Suprapubic skin (tissue), 4 donors: ENCODE data around the gene EIF2S3.

Experiments used
- POLR2A ChIP-seq, 2 donors: fragments of 450-650 bp; IDR thresholded peaks; one replicate each; pipeline ENCODE4 v1.6.1; 2017; ENCODE audit warnings: antibody characterized with exemption in 2 of 2, mild to moderate bottlenecking in 2 of 2, moderate library complexity in 2 of 2
- POLR2AphosphoS5 ChIP-seq, 3 donors: sonication (generic); formaldehyde crosslinking; IDR thresholded peaks; one replicate each; pipeline ENCODE4 v1.6.1; 2017; ENCODE audit warnings: antibody characterized with exemption in 3 of 3
- TF ChIP-seq, protein P1 (sequence below), 2 donors: fragments of 200-600 bp in 1 of 2; fragments of 450-650 bp in 1 of 2; sonication (generic) in 1 of 2; IDR thresholded peaks; one replicate each; pipeline ENCODE4 v1.5.1; 2016 to 2019; ENCODE audit warnings: antibody characterized with exemption in 2 of 2, mild to moderate bottlenecking in 1 of 2, moderate library complexity in 1 of 2

DNA sequence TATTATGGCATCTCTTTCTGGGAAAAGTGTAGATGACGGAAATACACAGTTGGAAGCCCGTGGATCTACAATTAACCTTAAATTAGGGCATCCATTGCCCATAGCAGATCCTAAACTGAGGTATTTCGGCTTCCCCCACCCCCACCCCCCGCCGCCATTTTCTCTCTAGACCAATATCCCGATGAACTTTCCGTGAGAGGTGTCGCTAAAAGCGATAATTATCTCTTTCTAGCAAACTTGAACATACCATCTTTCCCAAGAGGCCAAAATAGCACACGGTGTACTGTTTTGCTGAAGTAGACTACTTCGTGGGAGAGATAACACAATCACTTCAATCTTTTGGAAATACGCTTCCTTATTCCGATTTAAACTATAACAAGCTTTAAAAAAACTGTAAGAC lies 28.3 kb upstream of the EIF2S3 start:
- TF ChIP-seq POLR2A (IDR thresholded peaks at IDR 0.05) = no peak
- TF ChIP-seq, protein P1, sequence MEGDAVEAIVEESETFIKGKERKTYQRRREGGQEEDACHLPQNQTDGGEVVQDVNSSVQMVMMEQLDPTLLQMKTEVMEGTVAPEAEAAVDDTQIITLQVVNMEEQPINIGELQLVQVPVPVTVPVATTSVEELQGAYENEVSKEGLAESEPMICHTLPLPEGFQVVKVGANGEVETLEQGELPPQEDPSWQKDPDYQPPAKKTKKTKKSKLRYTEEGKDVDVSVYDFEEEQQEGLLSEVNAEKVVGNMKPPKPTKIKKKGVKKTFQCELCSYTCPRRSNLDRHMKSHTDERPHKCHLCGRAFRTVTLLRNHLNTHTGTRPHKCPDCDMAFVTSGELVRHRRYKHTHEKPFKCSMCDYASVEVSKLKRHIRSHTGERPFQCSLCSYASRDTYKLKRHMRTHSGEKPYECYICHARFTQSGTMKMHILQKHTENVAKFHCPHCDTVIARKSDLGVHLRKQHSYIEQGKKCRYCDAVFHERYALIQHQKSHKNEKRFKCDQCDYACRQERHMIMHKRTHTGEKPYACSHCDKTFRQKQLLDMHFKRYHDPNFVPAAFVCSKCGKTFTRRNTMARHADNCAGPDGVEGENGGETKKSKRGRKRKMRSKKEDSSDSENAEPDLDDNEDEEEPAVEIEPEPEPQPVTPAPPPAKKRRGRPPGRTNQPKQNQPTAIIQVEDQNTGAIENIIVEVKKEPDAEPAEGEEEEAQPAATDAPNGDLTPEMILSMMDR (IDR thresholded peaks at IDR 0.05) = no peak
- TF ChIP-seq POLR2AphosphoS5 (IDR thresholded peaks at IDR 0.05) = no peak
